Stimulated activated naive CD8-positive, alpha-beta T cell treated with anti-CD3 and anti-CD28 coated beads, Interleukin-15, amount 100 ng/mL, for 72 hours (primary cell): Measurements from ENCODE around the gene SMAD4.

ENCODE experiments used
- ATAC-seq: fragments of 150-1000 bp; cut with Tn5 transposase; 2 replicates; pipeline ENCODE4 v1.10.0; 2021; ENCODE audit warnings: mild to moderate bottlenecking, moderate library complexity
- DNase-seq, 2 donors: peaks; one replicate each; pipeline ENCODE4 v3.0.0; 2021 to 2022
- H3K27ac Mint-ChIP-seq, 2 donors: one replicate each; pipeline ENCODE4 v1.8.0; 2022; ENCODE audit warnings: mild to moderate bottlenecking in 2 of 2, mixed read lengths in 2 of 2, moderate library complexity in 2 of 2
- H3K27me3 Mint-ChIP-seq: one replicate; pipeline ENCODE4 v1.8.0; 2022; ENCODE audit warnings: mixed read lengths
- H3K4me1 Mint-ChIP-seq: one replicate; pipeline ENCODE4 v1.8.0; 2022; ENCODE audit warnings: mild to moderate bottlenecking, mixed read lengths
- H3K4me3 Mint-ChIP-seq, 2 donors: one replicate each; pipeline ENCODE4 v1.8.0; 2022; ENCODE audit warnings: mild to moderate bottlenecking in 2 of 2, mixed read lengths in 2 of 2, moderate library complexity in 1 of 2
- H3K9me3 Mint-ChIP-seq, 2 donors: one replicate each; pipeline ENCODE4 v1.8.0; 2022; ENCODE audit warnings: mixed read lengths in 2 of 2

Gene SMAD4

GRCh38 chr18:51132256-51132935 lies 102.4 kb downstream of the SMAD4 start:
- no peaks in the 10 kb centered on the region for H3K9me3 Mint-ChIP-seq
- peaks cover 6% of the 10 kb centered on the region for H3K4me1 Mint-ChIP-seq
- DNase-seq = no peak
- H3K27me3 Mint-ChIP-seq = no peaks in the 10 kb centered on the region
- no peak for ATAC-seq
- no peak overlapping the region for H3K27ac Mint-ChIP-seq
- H3K4me3 Mint-ChIP-seq = no peak overlapping the region

- H3K27ac Mint-ChIP-seq = no peak overlapping the region
- DNase-seq (no peak), ATAC-seq (no peak)
- no peaks in the 10 kb centered on the region for H3K9me3 Mint-ChIP-seq
- no peaks in the 10 kb centered on the region for H3K27me3 Mint-ChIP-seq
- no peak overlapping the region for H3K4me3 Mint-ChIP-seq
- peaks cover 6% of the 10 kb centered on the region for H3K4me1 Mint-ChIP-seq
Observed at GRCh38 chr18:51133580-51134160, 103.7 kb downstream of the SMAD4 start.
